GM12801 (cell line): ENCODE measurements around the gene YAF2.

Source experiments
- TF ChIP-seq, protein P1 (sequence below): IDR thresholded peaks from one replicate; pipeline ENCODE4 v1.5.1; 2011; ENCODE audit warnings: control low read depth; ENCODE audit not compliant: insufficient read length; ENCODE audit errors: extremely low read depth

Gene YAF2

DNA sequence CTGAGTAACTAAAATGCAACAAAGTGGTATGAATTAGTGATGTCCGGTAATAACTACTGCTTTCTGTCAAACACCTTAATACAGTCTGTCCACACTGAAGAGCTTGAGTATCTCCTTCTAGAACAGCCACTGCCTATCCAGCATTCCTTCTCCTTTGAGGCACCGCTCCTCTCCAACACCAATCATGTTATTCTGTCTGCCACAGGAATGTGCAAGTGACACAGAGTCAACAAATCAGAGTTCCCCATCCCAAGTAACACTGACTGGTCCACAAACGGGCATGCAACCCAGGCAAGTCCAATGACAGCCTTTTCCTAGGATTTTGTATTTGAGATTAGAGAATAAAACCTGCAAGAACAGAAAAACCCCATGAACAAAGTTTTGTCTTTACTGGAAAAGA lies 97.1 kb downstream of the YAF2 start:
- TF ChIP-seq, protein P1, sequence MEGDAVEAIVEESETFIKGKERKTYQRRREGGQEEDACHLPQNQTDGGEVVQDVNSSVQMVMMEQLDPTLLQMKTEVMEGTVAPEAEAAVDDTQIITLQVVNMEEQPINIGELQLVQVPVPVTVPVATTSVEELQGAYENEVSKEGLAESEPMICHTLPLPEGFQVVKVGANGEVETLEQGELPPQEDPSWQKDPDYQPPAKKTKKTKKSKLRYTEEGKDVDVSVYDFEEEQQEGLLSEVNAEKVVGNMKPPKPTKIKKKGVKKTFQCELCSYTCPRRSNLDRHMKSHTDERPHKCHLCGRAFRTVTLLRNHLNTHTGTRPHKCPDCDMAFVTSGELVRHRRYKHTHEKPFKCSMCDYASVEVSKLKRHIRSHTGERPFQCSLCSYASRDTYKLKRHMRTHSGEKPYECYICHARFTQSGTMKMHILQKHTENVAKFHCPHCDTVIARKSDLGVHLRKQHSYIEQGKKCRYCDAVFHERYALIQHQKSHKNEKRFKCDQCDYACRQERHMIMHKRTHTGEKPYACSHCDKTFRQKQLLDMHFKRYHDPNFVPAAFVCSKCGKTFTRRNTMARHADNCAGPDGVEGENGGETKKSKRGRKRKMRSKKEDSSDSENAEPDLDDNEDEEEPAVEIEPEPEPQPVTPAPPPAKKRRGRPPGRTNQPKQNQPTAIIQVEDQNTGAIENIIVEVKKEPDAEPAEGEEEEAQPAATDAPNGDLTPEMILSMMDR, result no peak

DNA sequence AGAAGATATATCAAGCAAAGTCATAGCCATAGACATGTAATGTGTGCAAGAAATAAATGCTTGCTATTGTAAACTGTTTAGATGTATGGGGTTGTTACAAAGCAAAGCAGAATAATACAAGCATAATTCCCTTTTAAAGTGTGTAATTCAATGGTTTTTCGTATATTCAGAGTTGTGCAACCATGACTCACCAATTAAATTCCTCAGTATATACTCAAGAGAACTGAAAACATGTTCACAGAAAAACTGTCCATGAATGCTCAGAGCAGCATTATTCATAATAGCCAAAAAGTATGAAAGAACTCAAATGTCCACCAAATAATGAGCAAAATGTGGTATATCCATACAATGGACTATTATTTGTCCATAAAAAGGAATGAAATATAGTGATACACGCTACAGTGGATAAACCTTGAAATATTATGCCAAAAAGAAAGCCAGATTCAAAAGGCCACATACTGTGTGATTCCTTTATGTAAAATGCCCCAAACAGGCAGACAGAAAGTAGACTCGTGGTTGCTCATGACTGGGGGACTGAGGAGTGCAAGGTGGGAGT lies 102.7 kb downstream of the YAF2 start:
- TF ChIP-seq, protein P1, result no peak

DNA sequence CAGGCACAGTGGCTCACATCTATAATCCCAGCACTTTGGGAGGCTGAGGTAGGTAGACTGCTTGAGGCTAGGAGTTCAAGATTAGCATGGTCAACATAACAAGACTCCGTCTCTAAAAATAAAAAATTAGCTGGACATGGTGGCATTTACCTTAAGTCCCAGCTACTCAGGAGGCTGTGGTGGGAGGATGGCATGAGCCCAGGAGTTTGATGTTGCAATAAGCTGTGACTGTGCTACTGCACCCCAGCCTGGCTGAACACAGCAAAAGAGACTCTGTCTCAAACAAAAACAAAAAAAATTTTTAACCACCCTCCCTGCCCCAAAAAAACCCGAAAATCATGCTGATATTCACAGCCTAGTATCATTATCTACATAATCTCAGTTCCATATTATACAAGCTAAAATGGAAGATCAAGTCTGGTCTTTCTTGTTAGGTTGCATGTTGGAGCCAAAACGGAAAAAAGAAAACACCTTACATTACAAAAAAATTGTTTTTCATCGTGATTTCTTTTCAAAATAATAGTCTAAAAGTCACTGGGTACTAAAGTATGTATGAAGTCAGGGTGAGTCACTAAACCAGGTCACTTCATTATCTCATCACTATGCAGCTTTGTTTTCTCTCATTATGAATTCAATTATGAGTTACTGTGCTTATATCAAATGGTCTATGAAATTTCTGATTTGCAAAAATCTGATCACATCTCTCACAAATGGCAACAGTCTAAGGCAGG lies 107.2 kb downstream of the YAF2 start:
- TF ChIP-seq, protein P1, result no peak

DNA sequence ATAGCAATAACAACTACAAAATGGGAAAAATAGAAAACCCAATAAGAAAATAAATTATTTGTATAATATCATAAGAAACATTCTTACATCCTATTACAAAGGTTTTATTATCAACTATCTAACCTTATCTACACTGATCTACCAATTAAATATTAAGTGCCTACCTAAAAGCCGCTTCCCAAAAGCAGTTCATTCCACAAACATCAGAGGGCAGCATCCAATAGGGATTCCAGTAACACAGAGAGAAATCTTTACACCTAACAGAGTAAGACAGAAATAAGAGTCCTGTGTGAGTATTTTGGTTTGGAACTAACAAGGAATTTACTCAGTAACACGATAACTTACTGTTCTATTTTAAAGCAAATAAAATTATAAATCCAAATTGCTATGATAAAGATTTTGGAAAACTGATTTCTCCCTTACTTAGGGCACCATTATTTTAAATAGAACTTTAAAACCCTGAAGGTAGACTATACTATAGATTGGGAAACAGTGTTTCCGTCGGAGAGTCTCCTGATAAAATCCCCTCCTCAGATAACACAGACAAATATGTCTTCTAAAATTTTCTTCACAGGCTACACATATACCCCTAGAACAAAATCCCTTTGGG lies 108.3 kb downstream of the YAF2 start:
- TF ChIP-seq, protein P1, result no peak

DNA sequence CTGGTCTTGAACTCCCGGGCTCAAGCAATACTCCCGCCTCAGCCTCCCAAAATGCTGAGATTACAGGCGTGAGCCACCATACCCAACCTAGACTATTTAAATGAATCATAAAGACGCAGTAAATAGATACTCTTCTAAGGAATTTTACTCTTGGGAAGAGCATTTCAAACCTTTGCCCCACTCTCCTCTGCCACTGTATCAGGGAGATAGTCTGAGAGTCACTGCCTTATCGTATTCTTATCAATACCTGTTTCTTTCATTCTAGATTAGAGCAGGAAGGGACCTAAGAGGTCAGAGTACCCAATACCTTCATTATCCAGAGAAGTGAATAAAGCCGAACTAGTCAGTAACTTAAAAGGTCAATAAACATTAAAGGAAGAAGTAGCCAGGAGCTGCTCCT lies 109.2 kb downstream of the YAF2 start:
- TF ChIP-seq, protein P1, result no peak

DNA sequence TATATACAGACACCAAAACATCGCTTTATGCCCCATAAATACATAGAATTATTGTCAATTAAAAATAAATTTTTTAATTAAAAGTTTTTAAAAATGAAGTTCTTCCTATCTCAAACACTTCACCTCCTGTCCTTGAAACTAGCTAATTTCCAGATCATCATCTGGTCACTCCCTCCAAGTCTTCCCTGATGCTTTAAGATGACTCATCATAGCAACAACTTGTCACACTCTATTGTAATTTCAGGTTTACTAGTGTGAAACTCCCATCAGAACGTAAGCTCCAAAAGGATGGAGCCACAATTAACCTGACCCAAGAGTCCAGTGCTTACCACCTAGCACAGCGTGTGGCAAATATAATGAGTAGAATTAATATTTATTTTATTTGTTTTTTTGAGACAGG lies 109.7 kb downstream of the YAF2 start:
- TF ChIP-seq, protein P1, result no peak

DNA sequence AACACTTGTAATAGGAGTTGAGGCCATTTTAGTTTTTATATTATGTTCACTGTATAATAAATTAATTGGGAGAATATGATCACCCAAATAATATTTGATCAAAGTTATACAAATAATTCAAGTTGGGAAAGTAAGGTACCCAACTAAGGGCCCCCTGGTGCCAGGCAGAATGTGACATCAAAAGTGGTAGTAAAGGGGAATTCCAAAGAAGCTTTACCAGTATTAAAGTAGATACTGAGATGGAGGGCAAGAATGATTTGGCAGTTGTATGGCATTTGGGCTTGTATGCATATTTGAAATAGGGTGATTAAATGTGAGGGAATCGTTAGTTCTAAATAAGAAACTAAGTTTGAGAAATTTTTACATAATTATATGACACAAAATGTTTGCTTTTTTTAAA lies 111.1 kb downstream of the YAF2 start:
- TF ChIP-seq, protein P1, result no peak
